Activated effector memory CD4-positive, alpha-beta T cell treated with Interleukin-2 at 50 U/mL for 16 hours (primary cell): ENCODE measurements around the gene PCNT.
"Not testable (repeated sequence)": the region's sequence is repeated elsewhere in the genome, so short reads cannot be mapped to it uniquely, and the experiment has no call there.

Experiments used
- DNase-seq: peaks from one replicate; pipeline ENCODE4 v3.0.0-alpha.2; 2020

The PCNT gene

GRCh38 chr21:46431448-46431847 lies 107.5 kb downstream of the PCNT start:
- no peak for DNase-seq

- DNase-seq = no peak
These were observed 108.0 kb downstream of the PCNT start for GRCh38 chr21:46431884-46432488.

- DNase-seq = not testable (repeated sequence)
These were observed 109.2 kb downstream of the PCNT start for GRCh38 chr21:46433116-46433515.

- DNase-seq = no peak
These were observed 110.5 kb downstream of the PCNT start for GRCh38 chr21:46434322-46434958.

GRCh38 chr21:46435786-46436227 lies 111.9 kb downstream of the PCNT start:
- DNase-seq = no peak

GRCh38 chr21:46436621-46437020 lies 112.7 kb downstream of the PCNT start:
- DNase-seq = no peak

GRCh38 chr21:46437096-46437498 lies 113.1 kb downstream of the PCNT start:
- DNase-seq = no peak

GRCh38 chr21:46437511-46437910 lies 113.6 kb downstream of the PCNT start:
- no peak for DNase-seq

- DNase-seq = no peak
These were observed 114.3 kb downstream of the PCNT start for GRCh38 chr21:46438241-46438640.

- DNase-seq = no peak
These were observed 116.0 kb downstream of the PCNT start for GRCh38 chr21:46439906-46440305.

GRCh38 chr21:46441331-46441730 lies 117.4 kb downstream of the PCNT start:
- no peak for DNase-seq

- no peak for DNase-seq
These were observed 118.1 kb downstream of the PCNT start for GRCh38 chr21:46441961-46442498.

GRCh38 chr21:46442938-46443337 lies 119.0 kb downstream of the PCNT start:
- DNase-seq = no peak

- no peak for DNase-seq
These were observed 120.0 kb downstream of the PCNT start for GRCh38 chr21:46443910-46444309.

- DNase-seq = no peak
These were observed 124.2 kb downstream of the PCNT start for GRCh38 chr21:46448108-46448507.

GRCh38 chr21:46448855-46449254 lies 124.9 kb downstream of the PCNT start:
- not testable (repeated sequence) for DNase-seq

- no peak for DNase-seq
These were observed 128.8 kb downstream of the PCNT start for GRCh38 chr21:46452710-46453109.

GRCh38 chr21:46454142-46454541 lies 130.2 kb downstream of the PCNT start:
- DNase-seq = no peak

- no peak for DNase-seq
These were observed 130.9 kb downstream of the PCNT start for GRCh38 chr21:46454634-46455390.

- DNase-seq = no peak
These were observed 131.8 kb downstream of the PCNT start for GRCh38 chr21:46455575-46456385.

- DNase-seq = no peak
These were observed 132.8 kb downstream of the PCNT start for GRCh38 chr21:46456750-46457149.

- no peak for DNase-seq
These were observed 133.9 kb downstream of the PCNT start for GRCh38 chr21:46457801-46458314.
